NCI-H2107 treated with DMSO at 0.1 percent for 48 hours (cell line): ENCODE data around the gene PUS1.
"Not testable (repeated sequence)": the region's sequence is repeated elsewhere in the genome, so short reads cannot be mapped to it uniquely, and the experiment has no call there.

Source experiments
- DNase-seq: peaks from one replicate; lab custom pipeline; 2025; ENCODE audit not compliant: unreplicated experiment; lab: John Stamatoyannopoulos, UW

Gene PUS1

DNA sequence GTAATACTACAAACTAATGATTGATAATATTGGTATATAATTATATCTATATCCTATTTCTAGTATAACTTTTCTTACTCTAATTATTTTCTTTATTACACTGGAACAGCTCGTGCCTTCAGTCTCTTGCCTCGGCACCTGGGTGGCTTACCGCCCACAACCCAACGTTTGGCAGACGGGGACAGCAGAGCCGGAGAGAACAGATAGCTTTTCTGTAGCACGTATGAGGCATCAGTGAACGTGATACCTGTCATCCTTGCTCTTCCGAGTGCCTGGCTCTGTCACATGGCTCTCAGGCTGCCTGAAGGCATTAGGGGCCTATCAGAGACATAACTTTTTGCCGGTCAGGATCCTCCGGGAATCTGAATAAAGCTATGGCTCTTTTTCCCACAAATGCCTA, 5.5 kb downstream of the PUS1 start:
- DNase-seq: no peak

DNA sequence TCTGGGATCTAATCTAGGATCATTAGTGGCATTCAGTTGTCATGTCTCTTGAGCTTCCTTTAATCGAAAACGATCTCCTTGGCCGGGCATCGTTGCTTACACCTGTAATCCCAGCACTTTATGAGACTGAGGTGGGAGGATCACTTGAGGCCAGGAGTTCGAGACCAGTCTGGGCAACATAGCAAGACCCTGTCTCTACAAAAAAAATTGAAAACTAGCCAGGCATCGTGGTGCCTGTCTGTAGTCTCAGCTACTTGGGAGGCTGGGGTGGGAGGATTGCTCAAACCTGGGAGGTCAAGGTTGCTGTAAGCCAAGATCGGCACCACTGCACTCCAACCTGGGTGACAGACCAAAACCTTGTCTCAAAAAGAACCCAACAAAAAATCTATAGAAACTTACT, 9.0 kb downstream of the PUS1 start:
- DNase-seq: no peak

DNA sequence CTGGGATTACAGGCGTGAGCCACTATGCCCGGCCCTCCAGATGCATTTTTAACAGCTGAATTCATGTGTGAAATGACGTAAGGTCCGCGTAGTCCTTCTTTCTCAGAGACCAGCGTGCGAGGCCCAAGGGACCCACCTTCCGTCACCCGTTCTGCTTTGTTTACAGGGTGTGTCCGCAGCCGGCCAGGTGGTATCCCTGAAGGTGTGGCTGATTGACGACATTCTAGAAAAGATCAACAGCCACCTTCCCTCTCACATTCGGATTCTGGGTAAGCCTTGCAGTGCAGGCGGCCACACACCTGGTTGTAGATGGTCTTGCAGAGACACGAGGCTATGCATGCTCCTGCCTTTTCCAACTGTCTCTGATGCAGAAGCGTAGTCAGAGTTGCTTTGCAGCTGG, 9.9 kb downstream of the PUS1 start:
- DNase-seq: no peak

DNA sequence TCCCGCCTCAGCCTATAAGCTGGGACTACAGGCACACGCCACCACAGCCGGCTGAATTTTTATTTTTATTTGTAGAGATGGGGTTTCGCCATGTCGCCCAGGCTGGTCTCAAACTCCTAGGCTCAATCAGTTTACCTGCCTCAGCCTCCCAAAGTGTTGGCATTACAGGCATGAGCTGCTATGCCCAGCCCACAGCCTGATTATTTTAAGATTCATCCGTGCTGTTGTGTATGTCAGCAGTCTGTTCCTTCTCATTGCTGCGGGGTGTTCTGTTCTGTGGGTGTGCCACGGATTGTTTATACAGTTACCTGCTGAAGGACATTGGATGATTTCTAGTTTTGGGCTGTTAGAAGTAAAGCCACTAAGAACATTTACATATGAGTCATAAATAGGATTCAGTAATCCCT, 11.1 kb downstream of the PUS1 start:
- DNase-seq: no peak

DNA sequence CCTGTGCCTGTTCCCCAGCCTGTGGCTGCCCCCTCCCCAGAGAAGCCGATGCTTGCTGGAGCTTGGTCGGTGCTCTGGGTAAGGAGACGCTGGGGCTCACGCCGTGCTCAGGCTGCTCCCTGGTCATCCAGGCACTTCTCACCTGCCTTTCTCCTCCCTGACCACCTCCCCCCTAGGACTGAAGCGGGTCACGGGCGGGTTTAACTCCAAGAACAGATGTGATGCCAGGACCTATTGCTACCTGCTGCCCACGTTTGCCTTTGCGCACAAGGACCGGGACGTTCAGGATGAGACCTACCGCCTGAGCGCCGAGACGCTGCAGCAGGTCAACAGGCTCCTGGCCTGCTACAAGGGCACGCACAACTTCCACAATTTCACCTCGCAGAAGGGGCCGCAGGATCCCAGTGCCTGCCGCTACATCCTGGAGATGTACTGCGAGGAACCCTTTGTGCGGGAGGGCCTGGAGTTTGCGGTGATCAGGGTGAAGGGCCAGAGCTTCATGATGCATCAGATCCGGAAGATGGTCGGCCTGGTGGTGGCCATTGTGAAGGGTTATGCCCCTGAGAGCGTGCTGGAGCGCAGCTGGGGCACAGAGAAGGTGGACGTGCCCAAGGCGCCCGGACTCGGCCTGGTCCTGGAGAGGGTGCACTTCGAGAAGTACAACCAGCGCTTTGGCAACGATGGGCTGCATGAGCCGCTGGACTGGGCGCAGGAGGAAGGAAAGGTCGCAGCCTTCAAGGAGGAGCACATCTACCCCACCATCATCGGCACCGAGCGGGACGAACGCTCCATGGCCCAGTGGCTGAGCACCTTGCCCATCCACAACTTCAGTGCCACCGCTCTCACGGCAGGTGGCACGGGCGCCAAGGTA, 12.3 kb downstream of the PUS1 start:
- no peak for DNase-seq

DNA sequence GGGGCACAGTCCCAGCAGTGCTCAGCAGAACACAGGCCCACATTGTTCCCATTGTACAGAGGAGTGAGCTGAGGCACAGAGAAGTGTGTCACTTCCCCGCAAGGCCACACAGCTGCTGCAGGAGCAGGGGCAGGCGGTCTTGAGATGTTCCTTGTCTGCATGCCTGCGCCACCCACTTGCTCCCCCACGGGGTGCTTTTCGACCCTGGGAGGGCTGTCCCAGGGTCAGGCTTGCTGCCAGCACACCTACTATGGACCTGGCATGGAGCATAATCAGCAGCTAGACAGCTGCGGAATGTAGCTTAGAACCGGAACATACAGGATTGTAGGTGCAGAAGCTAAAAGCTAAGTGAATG, 12.9 kb downstream of the PUS1 start:
- no peak for DNase-seq

DNA sequence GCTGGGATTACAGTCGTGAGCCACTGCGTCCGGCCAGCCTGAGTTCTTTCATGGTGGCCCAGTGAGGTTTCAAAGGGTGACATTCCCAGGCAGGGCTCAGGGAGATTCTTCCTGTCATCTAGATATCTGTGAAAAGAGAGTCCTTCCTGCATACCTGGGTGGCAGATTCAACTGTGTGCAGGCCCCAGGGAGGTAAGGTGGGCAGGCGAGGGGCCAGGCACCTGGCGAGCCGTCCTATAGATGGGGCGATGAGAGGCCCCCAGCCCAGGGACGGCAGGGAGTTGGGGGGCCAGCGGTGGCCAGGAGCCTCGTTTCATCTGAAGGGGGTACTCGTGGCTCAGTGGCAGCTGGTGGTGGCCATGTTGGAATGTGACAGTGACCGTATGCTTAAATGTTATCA, 13.6 kb downstream of the PUS1 start:
- DNase-seq: no peak

DNA sequence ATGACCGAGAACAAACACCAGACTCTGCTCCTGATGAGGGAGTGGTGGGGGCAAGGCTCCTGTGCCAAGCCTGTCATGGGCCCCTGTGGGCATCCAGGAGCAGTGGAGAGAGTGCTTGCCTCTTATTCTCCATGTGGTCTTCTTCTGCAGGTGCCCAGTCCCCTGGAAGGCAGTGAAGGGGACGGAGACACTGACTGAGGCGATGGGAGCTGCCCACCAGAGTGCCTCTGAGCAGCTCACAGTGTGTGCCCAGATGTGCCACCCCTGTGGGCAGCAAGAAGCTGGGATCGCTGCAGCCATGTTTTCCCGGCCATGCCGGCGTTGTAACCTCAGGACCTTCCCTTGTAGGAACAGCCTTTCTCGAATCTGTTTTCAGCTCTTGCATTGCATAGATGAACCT, 14.3 kb downstream of the PUS1 start:
- DNase-seq: no peak

DNA sequence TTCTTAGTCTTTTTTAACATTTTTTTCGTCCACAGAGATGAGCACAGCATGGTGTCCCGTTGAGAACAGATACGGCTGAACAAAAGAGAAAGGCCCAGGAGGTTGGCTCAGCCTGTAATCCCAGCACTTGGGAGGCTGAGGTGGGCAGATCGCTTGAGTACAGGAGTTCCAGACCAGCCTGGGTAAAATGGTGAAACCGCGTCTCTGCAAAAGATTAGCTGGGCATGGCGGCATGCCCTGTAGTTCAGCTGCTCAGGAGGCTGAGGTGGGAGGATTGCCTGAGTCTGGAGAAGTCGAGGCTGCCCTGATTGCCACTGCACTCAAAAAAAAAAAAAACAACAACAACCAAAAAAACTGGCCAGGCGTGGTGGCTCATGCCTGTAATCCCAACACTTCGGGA, 14.8 kb downstream of the PUS1 start:
- no peak for DNase-seq

DNA sequence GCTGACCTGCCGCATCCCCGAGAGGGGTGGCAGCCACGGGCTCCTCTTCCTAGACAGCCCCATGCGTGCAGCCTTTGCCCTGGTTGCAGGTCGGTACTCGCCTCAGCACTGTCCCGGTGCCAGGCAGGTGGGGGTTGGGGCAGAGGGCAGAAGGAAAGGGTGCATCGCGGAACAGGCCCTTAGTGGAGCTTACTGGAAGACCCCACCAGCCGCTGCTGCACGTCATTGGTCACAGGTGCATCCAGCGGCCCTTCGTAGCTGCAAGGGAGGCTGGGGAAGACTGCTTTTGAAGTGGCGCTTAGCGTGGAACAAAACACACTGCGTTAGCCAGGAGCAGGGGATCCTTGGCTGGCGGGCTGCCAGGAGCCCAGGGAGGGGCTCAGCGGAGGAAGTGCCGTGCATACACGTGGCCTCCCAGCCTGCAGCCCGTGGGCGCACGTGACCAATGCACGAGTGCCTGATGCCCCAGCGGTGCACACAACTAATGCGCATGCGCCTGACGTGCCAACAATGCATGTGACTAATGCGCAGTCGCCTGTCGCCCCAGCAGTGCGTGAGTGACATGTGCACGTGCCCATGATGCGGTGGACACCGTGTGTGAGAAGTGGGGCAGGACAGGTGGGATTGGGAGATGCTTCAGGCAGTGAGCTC, 15.7 kb downstream of the PUS1 start:
- DNase-seq: no peak

DNA sequence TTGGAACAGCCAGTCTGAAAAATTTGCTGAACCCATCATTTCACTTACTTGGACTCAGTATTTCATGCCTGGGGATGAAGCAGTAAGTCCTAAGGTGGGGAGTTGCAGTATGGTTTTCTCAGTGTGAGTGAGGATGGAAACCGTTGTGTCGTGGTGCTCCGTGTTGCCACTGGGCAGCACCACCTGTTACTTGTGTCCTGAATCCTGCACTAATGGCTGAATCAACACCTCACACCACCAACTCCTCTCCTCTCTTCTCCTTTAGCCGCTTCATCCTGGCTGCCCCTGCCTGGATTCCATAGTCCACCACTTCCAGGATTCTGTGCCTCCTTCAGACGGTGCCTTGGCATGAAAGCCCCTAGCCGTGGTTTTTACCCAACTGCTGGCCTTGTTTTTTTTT, 17.7 kb downstream of the PUS1 start:
- no peak for DNase-seq

DNA sequence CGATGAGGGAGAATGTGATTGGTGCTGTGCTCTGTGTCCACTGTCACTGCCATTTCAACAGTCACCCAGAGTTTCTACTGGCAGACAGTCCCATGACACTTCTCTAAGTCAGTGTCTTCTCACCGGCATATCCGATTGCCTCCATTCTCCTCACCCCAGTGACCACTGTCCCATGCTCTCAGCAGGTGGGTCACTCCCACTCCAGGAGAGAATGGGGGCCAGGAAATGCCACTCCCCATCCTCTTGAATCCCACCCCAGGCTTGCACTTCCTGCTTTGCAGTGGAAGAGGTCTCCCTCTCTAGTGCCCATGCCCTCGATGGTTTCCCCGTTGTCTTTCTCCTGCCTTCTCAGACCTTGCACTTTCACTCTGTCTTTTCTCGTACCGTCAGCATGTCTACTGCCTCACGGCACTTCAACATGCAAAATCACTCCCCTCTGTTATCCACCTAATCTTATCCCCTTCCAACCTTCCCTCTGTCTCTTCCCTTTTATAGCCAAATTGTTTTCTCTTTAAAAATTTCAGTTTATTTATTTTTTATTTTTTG, 18.5 kb downstream of the PUS1 start:
- DNase-seq: no peak

DNA sequence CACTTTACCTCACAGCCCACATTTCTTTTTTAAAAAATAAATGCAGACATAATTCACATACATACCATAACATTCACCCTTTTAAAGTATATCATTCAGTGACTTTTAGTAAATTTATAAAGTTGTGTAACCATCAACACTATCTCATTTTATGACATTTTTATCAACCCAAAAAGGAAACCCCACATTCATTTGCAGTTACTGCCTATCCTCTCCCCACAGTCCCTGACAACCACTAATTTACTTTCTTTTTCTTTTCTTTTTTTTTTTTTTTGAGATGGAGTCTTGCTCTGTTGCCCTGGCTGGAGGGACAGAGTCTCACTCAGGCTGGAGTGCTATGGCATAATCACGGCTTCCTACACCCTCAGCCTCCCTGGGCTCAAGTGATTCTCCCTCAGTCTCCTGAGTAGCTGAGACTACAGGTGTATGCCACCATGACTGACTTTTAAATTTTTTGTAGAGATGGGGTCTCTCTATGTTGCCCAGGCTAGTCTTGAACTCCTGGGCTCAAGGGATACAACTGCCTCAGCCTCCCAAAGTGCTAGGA, 19.2 kb downstream of the PUS1 start:
- no peak for DNase-seq

DNA sequence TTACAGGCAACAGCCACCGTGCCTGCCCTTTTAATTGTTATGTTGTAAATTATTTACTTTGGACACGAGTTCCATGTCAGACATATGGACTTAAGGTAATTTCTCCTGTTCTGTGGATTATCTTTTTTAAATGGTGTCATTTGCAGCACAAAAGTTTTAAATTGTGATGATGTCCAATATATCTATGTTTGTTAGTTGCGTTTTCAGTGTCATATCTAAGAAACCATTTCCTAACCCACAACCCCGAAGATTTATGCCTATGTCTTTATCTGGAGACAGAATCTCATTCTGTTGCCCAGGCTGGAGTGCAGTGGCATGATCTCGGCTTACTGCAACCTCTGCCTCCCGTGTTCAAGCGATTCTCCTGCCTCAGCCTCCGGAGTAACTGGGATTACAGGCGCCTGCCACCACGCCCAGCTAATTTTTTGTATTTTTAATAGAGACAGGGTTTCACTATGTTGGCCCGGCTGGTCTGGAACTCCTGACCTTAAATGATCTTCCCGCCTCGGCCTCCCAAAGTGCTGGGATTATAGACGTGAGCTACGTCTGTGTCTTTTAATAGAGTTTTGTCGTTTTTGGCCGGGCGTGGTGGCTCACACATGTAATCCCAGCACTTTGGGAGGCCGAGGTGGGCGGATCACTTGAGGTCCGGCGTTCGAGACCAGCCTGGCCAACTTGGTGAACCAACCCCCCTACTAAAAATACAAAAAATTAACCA, 19.8 kb downstream of the PUS1 start:
- DNase-seq: not testable (repeated sequence)

DNA sequence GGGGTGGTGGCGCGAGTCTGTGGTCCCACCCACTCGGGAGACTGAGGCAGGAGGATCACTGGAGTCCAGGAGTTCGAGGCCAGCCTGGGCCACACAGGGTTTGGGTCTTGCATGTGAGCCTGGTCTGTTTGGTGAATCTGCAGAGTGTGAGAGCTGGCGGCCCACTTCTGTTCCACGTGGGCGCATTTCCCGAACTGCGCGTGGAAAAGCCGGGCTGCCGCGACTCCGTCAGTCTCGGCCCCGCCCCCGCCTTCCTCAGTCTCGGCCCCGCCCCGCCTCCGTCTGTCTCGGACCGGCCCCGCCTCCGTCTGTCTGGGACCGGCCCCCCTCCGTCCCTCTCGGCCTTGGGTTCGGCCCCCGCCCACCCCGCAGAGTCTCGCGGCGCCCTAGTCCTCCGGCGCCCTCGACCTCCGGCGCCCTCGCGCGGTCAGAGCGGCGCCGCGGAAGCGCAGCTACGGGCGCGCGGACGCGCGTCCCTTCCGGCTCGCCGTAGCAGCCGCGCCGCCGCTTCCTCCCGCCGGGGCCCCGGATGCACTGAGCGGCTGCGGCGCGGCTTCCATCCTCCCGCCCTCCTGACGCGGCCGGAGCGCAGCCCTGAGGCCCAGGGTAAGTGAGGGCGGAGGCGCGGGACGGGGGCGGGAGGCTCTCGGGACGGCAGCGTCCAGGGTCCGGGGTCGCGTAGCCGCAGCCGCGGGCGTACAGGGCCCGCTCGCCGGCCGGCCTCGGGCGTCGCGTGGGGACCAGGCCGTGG, 20.5 kb downstream of the PUS1 start, which contains the start of gene EP400:
EP400 (plus strand) TSS at position 512 of the 751 bp plus-strand sequence. CDS start 10,678 bp downstream, outside the sequence.
- DNase-seq: peak; percentile 46

DNA sequence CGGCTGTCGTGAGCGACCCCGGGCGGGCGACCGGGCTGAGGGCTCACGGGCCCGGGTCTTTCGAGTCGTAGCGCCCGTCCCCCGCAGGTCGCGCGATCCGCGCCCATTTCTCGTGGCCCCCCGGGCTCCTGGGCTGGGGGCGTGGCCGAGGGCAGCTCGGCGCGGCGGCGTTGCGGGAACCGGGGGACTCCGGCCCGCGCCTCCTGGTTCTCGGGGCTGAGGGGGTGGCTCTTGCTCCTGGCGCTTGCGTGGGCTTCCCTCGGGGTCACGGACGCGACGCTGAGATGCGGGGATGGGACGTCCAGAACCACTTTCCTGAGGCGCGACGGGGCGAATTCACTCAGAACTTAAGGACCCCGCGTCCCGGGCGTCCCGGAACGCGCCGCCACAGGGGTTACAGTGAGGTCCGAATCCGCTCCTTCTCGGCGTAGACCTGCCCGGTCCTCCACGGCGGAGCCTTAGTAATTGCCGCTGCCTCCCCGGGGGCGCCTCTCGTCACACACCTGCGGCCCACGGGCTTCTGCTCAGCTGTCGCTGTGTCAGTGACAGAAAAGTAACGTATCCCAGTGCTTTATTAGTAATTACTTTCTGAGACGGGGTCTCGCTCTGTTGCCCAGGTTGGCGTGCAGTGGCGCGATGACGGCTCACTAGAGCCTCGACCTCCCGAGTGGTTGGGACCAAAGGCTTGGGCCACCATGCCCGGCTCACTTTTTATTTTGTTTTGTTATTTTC, 21.3 kb downstream of the PUS1 start:
- no peak for DNase-seq

DNA sequence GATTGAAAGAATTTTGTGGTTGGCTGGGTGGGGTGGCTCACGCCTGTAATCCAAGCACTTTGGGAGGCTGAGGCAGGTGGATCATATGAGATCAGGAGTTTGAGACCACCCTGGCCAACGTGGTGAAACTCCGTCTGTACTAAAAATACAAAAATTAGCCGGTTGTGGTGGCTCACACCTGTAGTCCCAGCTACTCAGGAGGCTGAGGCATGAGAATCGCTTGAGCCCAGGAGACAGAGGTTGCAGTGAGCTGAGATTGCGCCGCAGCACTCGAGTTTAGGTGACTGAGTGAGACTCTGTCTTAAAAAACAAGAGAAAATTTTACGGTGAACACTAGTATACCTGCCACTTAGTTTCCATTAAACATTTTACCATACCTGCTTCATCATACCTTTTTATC, 24.7 kb downstream of the PUS1 start:
- not testable (repeated sequence) for DNase-seq

DNA sequence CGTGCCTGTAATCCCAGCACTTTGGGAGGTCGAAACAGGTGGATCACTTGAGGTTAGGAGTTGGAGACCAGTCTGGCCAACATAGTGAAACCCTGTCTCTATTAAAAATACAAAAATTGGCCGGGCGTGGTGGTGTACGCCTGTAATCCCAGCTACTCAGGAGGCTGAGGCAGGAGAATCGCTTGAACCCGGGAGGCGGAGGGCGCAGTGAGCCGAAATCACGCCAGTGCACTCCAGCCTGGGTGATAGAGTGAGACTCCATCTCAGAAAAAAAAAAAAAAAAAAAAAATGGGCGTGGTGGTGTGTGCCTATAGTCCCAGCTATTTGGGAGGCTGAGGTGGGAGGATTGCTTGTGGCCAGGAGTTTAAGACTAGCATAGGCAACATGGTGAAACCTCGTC, 25.4 kb downstream of the PUS1 start:
- DNase-seq: not testable (repeated sequence)

DNA sequence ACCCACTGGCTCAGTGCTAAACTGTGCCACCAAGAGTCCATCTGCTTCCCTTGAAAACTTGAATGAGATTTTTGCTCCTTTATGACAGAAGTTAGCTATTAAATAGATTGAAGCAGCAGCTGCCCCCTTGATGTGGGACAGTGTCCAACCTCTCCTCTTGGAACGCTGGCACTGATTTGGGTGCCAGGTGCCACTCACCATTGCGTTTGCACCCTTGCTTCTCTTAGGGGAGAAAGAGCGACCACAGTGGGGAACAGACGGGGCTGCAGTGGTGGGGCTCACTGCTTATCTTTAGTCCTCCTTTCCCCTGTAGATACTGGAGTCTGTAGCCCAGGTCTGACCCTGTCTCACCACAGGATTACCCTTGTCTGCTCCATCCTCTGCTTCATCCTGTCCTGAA, 30.0 kb downstream of the PUS1 start:
- no peak for DNase-seq
